ENCODE measurements around the gene GTF2A2. TPM values are rescaled to one million over a fixed set of nuclear protein-coding genes. Genes with fewer than 3 reads are reported as not detected.
A peak's percentile ranks its signal among the peaks of the same experiment; 100 is the strongest.
"Not testable (repeated sequence)": the region's sequence is repeated elsewhere in the genome, so short reads cannot be mapped to it uniquely, and the experiment has no call there.

The GTF2A2 gene
- total and polyA plus RNA-seq, 10 of the 15 experiments (the other 5 are each of a cell fraction or from before 2014, with no cell fraction given), result 89.2 to 565 (median 137) TPM

GRCh38 chr15:59645812-59646211 lies 11.5 kb downstream of the GTF2A2 start:
- H3K79me2 ChIP-seq (ENCODE audit: control insufficient read depth, insufficient read depth, low read length); RAD21 ChIA-PET (ENCODE audit: unreplicated experiment); H3K27me3 ChIP-seq (replicated peaks in 1 of 2; ENCODE audit: control insufficient read depth in 2 of 2, insufficient read depth in 2 of 2, low read length in 1 of 2); H4K20me1 ChIP-seq (ENCODE audit: control insufficient read depth, insufficient read depth); FAIRE-seq; POLR2A ChIA-PET; H2AFZ ChIP-seq (ENCODE audit: control insufficient read depth, low read depth, low read length); H3K9ac ChIP-seq (ENCODE audit: control insufficient read depth, insufficient read depth, low read length); H3K4me2 ChIP-seq (ENCODE audit: control insufficient read depth, insufficient read depth); intact Hi-C loops (cut with micrococcal nuclease; ENCODE audit: unreplicated experiment); H3K9me3 ChIP-seq (replicated peaks; ENCODE audit: control insufficient read depth, insufficient read depth, low read length); H3K4me3 ChIP-seq; ATAC-seq; DNase-seq (ENCODE audit: low read depth, low spot score); H3K27ac ChIP-seq (ENCODE audit: control insufficient read depth, insufficient read depth); H3K4me1 ChIP-seq (ENCODE audit: control insufficient read depth, insufficient read depth, low read length); BruUV-seq (replicated peaks); in situ Hi-C loops (cut with MboI): not testable (repeated sequence)
- TF ChIP-seq PKNOX1 (IDR thresholded peaks at IDR 0.05), result peak; percentile 54; the same call in 1 of the 2 replicates
- SMC1A ChIA-PET (ENCODE audit: uncharacterized antibody, unreplicated experiment), result interaction anchor here (0.5 to 1.9 kb wide), 5 partner anchors 8 to 393 kb away, joined by 3 to 6 read pairs (median 4); partner anchors contain the start of gene GTF2A2
- 96% methylated on average over 8 of the region's 9 CpGs for WGBS (ENCODE audit: insufficient coverage, insufficient replicate concordance, low lambda C conversion rate, missing lambda C conversion rate)
- CTCF ChIA-PET, result interaction anchor here (10.5 kb wide), 1 partner anchor 113 kb away, joined by 71 read pairs; no protein-coding TSS in a partner anchor
- H3K36me3 ChIP-seq (ENCODE audit: control insufficient read depth in 2 of 2, insufficient read depth in 2 of 2, low read length in 1 of 2), result peaks cover 1 to 27% of the 10 kb centered on the region in 2 experiments

DNA sequence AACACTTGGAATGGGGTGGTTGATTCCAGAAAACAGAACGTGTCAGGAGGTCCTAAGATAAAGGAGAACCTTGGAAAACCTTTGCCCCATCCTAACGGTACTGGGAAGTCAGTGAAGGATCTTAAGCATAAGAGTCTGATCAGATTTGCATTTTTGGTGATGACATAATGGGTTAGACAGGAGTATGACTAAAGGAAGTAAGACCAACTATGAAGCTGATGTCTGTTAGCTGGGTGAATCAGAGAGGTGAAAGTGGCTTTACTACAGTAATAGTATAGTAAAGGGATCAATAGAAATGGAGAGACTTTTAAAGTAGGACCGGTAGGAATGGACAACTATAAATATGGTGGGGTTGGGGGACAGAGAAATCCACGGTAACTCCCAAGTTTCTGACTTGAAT lies 12.6 kb downstream of the GTF2A2 start:
- no peak overlapping the region for H3K4me2 ChIP-seq (ENCODE audit: control insufficient read depth, insufficient read depth)
- DNase-seq (ENCODE audit: low read depth, low spot score) (no peak), FAIRE-seq (no peak), ATAC-seq (no peak)
- H3K27ac ChIP-seq (ENCODE audit: control insufficient read depth, insufficient read depth), result no peak overlapping the region
- no peaks in the 10 kb centered on the region for H3K79me2 ChIP-seq (ENCODE audit: control insufficient read depth, insufficient read depth, low read length)
- ChIA-PET RAD21 (ENCODE audit: unreplicated experiment) (no interaction called here), SMC1A (ENCODE audit: uncharacterized antibody, unreplicated experiment) (interaction anchor here (0.9 to 1.9 kb wide), 4 partner anchors 9 to 112 kb away, joined by 3 to 6 read pairs (median 4); partner anchors contain the start of gene GTF2A2), CTCF (interaction anchor here (1.1 to 10.5 kb wide), 4 partner anchors 9 to 112 kb away, joined by 3 to 71 read pairs (median 5); no protein-coding TSS in a partner anchor), POLR2A (no interaction called here)
- H2AFZ ChIP-seq (ENCODE audit: control insufficient read depth, low read depth, low read length), result no peak overlapping the region
- in situ Hi-C loops (cut with MboI), result no loop called here
- no peak overlapping the region for H3K9ac ChIP-seq (ENCODE audit: control insufficient read depth, insufficient read depth, low read length)
- peaks cover 1 to 30% of the 10 kb centered on the region in 2 experiments for H3K36me3 ChIP-seq (ENCODE audit: control insufficient read depth in 2 of 2, insufficient read depth in 2 of 2, low read length in 1 of 2)
- H3K4me3 ChIP-seq, result no peak overlapping the region
- H3K9me3 ChIP-seq (replicated peaks; ENCODE audit: control insufficient read depth, insufficient read depth, low read length), result no peaks in the 10 kb centered on the region
- no TSS peak for BruUV-seq (replicated peaks)
- intact Hi-C loops (cut with micrococcal nuclease; ENCODE audit: unreplicated experiment), result no loop called here
- no peaks in the 10 kb centered on the region for H3K4me1 ChIP-seq (ENCODE audit: control insufficient read depth, insufficient read depth, low read length)
- 73% methylated on average over 4 of the region's 4 CpGs for WGBS (ENCODE audit: insufficient coverage, insufficient replicate concordance, low lambda C conversion rate, missing lambda C conversion rate)
- no peaks in the 10 kb centered on the region for H3K27me3 ChIP-seq (replicated peaks in 1 of 2; ENCODE audit: control insufficient read depth in 2 of 2, insufficient read depth in 2 of 2, low read length in 1 of 2)
- no peaks in the 10 kb centered on the region for H4K20me1 ChIP-seq (ENCODE audit: control insufficient read depth, insufficient read depth)
- no peak for TF ChIP-seq CUX1 (IDR thresholded peaks at IDR 0.05; ENCODE audit: insufficient replicate concordance, low read depth, low read length)
- TF ChIP-seq NR2C2 (IDR thresholded peaks at IDR 0.05; ENCODE audit: borderline replicate concordance, control insufficient read depth, insufficient read length, low read depth), result no peak
- TF ChIP-seq ELK1 (IDR thresholded peaks at IDR 0.05; ENCODE audit: low read depth, low read length), result no peak
- TF ChIP-seq GATAD2B (conservative IDR thresholded peaks at IDR 0.05; ENCODE audit: low read depth), result no peak
- TF ChIP-seq ZBED1 (IDR thresholded peaks at IDR 0.05; ENCODE audit: borderline replicate concordance), result no peak
- TF ChIP-seq SMAD1 (IDR thresholded peaks at IDR 0.05; ENCODE audit: low read depth, partially characterized antibody), result no peak
- no peak for TF ChIP-seq PAX8 (IDR thresholded peaks at IDR 0.05)
- TF ChIP-seq TBL1XR1 (IDR thresholded peaks at IDR 0.05; ENCODE audit: low read depth, low read length), result no peak
- TF ChIP-seq ASH2L (IDR thresholded peaks at IDR 0.05; ENCODE audit: borderline replicate concordance, low read depth), result no peak
